Measurements from ENCODE around the gene CERCAM.
A peak's percentile ranks its signal among the peaks of the same experiment; 100 is the strongest.

Gene CERCAM

DNA sequence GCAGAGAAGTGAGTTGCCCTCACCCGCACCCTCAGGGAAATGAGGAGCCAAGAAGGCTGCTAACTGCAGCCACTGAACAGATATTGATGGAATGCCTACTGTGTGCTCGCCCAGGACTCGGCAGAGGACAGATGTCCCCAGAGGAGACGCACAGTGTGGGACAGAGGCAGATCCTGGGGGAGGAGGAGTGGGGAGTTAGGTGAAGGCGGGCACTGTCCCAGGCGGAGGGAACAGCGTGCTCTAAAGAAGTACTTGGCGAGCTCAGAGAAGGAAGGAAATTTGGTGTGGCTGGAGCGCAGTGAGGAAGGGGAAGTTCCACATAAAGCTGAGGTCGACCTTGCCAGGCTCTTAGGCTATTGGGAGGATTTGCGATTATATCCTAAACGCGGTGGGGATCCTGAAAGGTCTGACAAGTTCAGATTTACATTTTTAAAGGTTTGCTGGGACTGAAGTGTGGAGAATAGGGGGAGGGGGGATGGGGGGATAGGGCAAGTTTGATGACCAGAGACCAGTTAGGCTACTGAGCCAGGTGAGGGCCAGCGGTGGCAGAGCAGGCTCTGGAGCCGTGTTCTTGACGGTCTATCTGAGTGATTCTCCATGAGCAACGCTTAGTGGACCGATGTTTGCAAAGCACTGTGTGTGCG lies 23.6 kb upstream of the CERCAM start:
- H3K79me2 ChIP-seq (ENCODE audit: control insufficient read depth, insufficient read depth, low read length) = no peaks in the 10 kb centered on the region
- H3K4ac ChIP-seq (ENCODE audit: low read depth, low read length) = no peak overlapping the region
- H4K5ac ChIP-seq (ENCODE audit: low read length) = no peak overlapping the region
- no peak overlapping the region for H3K18ac ChIP-seq (ENCODE audit: low read length)
- H3K27me3 ChIP-seq (ENCODE audit: insufficient read depth, low read length, poor library complexity) = peaks cover 28% of the 10 kb centered on the region
- no peak overlapping the region for H3K23ac ChIP-seq (ENCODE audit: low read length)
- H2BK5ac ChIP-seq (ENCODE audit: low read length) = no peak overlapping the region
- H3K56ac ChIP-seq (ENCODE audit: low read length) = peak overlapping the region; percentile 39
- no peak overlapping the region for H3K4me3 ChIP-seq (ENCODE audit: low read length)
- H3K4me1 ChIP-seq (ENCODE audit: control insufficient read depth, low read depth, low read length) = peaks cover 9% of the 10 kb centered on the region
- H3K27ac ChIP-seq (ENCODE audit: low read depth, low read length) = no peak overlapping the region
- no peak overlapping the region for H4K8ac ChIP-seq (ENCODE audit: low read depth, low read length)
- H3K36me3 ChIP-seq (ENCODE audit: control insufficient read depth, insufficient read depth, low read length) = no peaks in the 10 kb centered on the region
- H3K79me1 ChIP-seq (ENCODE audit: low read length) = no peaks in the 10 kb centered on the region
- no CpG with 5 or more reads among the region's 19 CpGs for WGBS (ENCODE audit: extremely low coverage, insufficient coverage, low lambda C conversion rate)
- no peak overlapping the region for H2AK5ac ChIP-seq (ENCODE audit: low read length)
- DNase-seq = no peak
- H2BK120ac ChIP-seq (ENCODE audit: low read depth, low read length) = no peak overlapping the region
- no peak overlapping the region for H3K9ac ChIP-seq (ENCODE audit: low read length)
- no peak overlapping the region for H3K4me2 ChIP-seq (ENCODE audit: low read length)
- no peak overlapping the region for H2BK15ac ChIP-seq (replicated peaks; ENCODE audit: low read depth)

DNA sequence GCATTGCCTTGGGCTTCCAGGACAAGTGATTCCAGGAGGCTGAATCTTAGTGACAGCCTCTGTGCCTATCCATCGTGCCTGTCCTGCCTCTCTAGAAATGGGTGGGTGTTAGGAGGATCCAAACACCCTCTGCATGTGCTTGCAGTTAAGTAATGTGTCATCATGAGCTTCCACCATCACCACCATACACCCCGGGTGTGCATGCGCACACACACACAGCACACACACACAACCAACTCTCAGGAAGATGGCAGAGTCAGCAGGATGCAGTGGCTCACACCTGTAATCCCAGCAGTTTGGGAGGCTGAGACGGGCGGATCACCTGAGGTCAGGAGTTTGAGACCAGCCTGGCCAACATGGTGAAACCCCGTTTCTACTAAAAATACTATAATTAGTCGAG lies 22.8 kb upstream of the CERCAM start:
- Histone ChIP-seq H2AK5ac (ENCODE audit: low read length) (no peak overlapping the region), H2BK120ac (ENCODE audit: low read depth, low read length) (no peak overlapping the region), H3K4me3 (ENCODE audit: low read length) (no peak overlapping the region), H3K27me3 (ENCODE audit: insufficient read depth, low read length, poor library complexity) (peaks cover 22% of the 10 kb centered on the region), H2BK15ac (replicated peaks; ENCODE audit: low read depth) (no peak overlapping the region), H3K79me2 (ENCODE audit: control insufficient read depth, insufficient read depth, low read length) (no peaks in the 10 kb centered on the region), H3K23ac (ENCODE audit: low read length) (no peak overlapping the region), H4K5ac (ENCODE audit: low read length) (no peak overlapping the region), H3K4ac (ENCODE audit: low read depth, low read length) (no peak overlapping the region), H2BK5ac (ENCODE audit: low read length) (no peak overlapping the region), H3K4me2 (ENCODE audit: low read length) (no peak overlapping the region), H3K18ac (ENCODE audit: low read length) (no peak overlapping the region), H3K4me1 (ENCODE audit: control insufficient read depth, low read depth, low read length) (peaks cover 9% of the 10 kb centered on the region), H3K56ac (ENCODE audit: low read length) (no peak overlapping the region), H3K27ac (ENCODE audit: low read depth, low read length) (no peak overlapping the region), H4K8ac (ENCODE audit: low read depth, low read length) (no peak overlapping the region), H3K9ac (ENCODE audit: low read length) (no peak overlapping the region), H3K36me3 (ENCODE audit: control insufficient read depth, insufficient read depth, low read length) (no peaks in the 10 kb centered on the region), H3K79me1 (ENCODE audit: low read length) (no peaks in the 10 kb centered on the region)
- no CpG with 5 or more reads among the region's 7 CpGs for WGBS (ENCODE audit: extremely low coverage, insufficient coverage, low lambda C conversion rate)
- DNase-seq = no peak

DNA sequence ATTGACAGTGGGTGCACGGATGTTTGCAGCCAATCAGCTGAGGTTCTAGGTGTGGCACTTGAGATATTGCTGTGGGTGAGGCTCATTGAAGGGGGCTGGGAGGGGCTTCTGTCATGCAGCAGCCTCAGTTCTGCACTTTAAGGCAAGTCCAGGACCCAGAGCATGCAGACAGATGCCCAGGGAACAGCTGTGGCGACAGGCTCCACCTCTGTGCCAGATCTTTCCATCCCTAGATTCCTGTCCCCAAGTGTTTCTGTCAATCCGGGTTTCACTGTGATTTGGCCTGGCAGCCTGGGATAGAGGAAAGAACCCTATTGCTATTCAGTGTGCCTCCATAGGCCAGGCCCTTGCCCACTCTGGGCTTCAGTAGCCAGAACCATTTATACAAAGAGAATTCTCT lies 20.8 kb upstream of the CERCAM start:
- H3K27ac ChIP-seq (ENCODE audit: low read depth, low read length) = no peak overlapping the region
- H3K79me1 ChIP-seq (ENCODE audit: low read length) = no peaks in the 10 kb centered on the region
- no peak overlapping the region for H4K8ac ChIP-seq (ENCODE audit: low read depth, low read length)
- H3K4me3 ChIP-seq (ENCODE audit: low read length) = no peak overlapping the region
- no peak overlapping the region for H2BK120ac ChIP-seq (ENCODE audit: low read depth, low read length)
- no peak for DNase-seq
- H3K27me3 ChIP-seq (ENCODE audit: insufficient read depth, low read length, poor library complexity) = peaks cover 11% of the 10 kb centered on the region
- H2BK5ac ChIP-seq (ENCODE audit: low read length) = no peak overlapping the region
- H3K23ac ChIP-seq (ENCODE audit: low read length) = no peak overlapping the region
- no peak overlapping the region for H2BK15ac ChIP-seq (replicated peaks; ENCODE audit: low read depth)
- H3K4me2 ChIP-seq (ENCODE audit: low read length) = no peak overlapping the region
- H4K5ac ChIP-seq (ENCODE audit: low read length) = no peak overlapping the region
- H3K36me3 ChIP-seq (ENCODE audit: control insufficient read depth, insufficient read depth, low read length) = no peaks in the 10 kb centered on the region
- peaks cover 6% of the 10 kb centered on the region for H3K4me1 ChIP-seq (ENCODE audit: control insufficient read depth, low read depth, low read length)
- no peak overlapping the region for H3K9ac ChIP-seq (ENCODE audit: low read length)
- H2AK5ac ChIP-seq (ENCODE audit: low read length) = no peak overlapping the region
- no peaks in the 10 kb centered on the region for H3K79me2 ChIP-seq (ENCODE audit: control insufficient read depth, insufficient read depth, low read length)
- H3K56ac ChIP-seq (ENCODE audit: low read length) = no peak overlapping the region
- H3K4ac ChIP-seq (ENCODE audit: low read depth, low read length) = no peak overlapping the region
- H3K18ac ChIP-seq (ENCODE audit: low read length) = no peak overlapping the region
- no CpG with 5 or more reads among the region's 3 CpGs for WGBS (ENCODE audit: extremely low coverage, insufficient coverage, low lambda C conversion rate)

DNA sequence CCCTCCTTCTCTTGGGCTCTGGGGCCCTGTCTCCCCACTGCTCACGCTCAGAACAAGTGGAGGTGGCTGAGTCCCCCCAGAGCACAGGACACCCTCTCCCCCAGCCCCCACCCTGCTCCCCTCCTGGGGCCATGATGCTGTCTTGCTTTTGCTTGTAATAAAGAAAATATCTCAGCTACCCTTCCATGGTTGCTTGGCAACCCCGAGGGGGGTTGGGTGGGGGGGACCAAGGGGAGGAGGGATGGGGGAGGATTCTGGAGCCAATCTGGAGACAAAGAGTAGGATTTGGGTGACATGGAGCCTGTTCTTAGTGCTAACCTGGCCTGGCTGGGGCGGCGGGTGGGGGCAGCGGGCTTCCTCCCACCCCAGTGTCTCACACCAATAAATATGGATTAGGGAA lies 16.1 kb upstream of the CERCAM start:
- no peak overlapping the region for H4K8ac ChIP-seq (ENCODE audit: low read depth, low read length)
- no peak overlapping the region for H3K18ac ChIP-seq (ENCODE audit: low read length)
- H3K56ac ChIP-seq (ENCODE audit: low read length) = no peak overlapping the region
- no peak overlapping the region for H3K4me2 ChIP-seq (ENCODE audit: low read length)
- no peaks in the 10 kb centered on the region for H3K79me2 ChIP-seq (ENCODE audit: control insufficient read depth, insufficient read depth, low read length)
- H3K4me1 ChIP-seq (ENCODE audit: control insufficient read depth, low read depth, low read length) = no peaks in the 10 kb centered on the region
- H3K79me1 ChIP-seq (ENCODE audit: low read length) = no peaks in the 10 kb centered on the region
- no peak overlapping the region for H3K4ac ChIP-seq (ENCODE audit: low read depth, low read length)
- no peak overlapping the region for H3K4me3 ChIP-seq (ENCODE audit: low read length)
- H2AK5ac ChIP-seq (ENCODE audit: low read length) = no peak overlapping the region
- H2BK120ac ChIP-seq (ENCODE audit: low read depth, low read length) = no peak overlapping the region
- H4K5ac ChIP-seq (ENCODE audit: low read length) = no peak overlapping the region
- no peak overlapping the region for H3K23ac ChIP-seq (ENCODE audit: low read length)
- WGBS (ENCODE audit: extremely low coverage, insufficient coverage, low lambda C conversion rate) = no CpG with 5 or more reads among the region's 5 CpGs
- H3K27me3 ChIP-seq (ENCODE audit: insufficient read depth, low read length, poor library complexity) = peaks cover 9% of the 10 kb centered on the region
- no peaks in the 10 kb centered on the region for H3K36me3 ChIP-seq (ENCODE audit: control insufficient read depth, insufficient read depth, low read length)
- H2BK5ac ChIP-seq (ENCODE audit: low read length) = no peak overlapping the region
- no peak overlapping the region for H2BK15ac ChIP-seq (replicated peaks; ENCODE audit: low read depth)
- no peak overlapping the region for H3K27ac ChIP-seq (ENCODE audit: low read depth, low read length)
- H3K9ac ChIP-seq (ENCODE audit: low read length) = no peak overlapping the region
- DNase-seq = no peak

DNA sequence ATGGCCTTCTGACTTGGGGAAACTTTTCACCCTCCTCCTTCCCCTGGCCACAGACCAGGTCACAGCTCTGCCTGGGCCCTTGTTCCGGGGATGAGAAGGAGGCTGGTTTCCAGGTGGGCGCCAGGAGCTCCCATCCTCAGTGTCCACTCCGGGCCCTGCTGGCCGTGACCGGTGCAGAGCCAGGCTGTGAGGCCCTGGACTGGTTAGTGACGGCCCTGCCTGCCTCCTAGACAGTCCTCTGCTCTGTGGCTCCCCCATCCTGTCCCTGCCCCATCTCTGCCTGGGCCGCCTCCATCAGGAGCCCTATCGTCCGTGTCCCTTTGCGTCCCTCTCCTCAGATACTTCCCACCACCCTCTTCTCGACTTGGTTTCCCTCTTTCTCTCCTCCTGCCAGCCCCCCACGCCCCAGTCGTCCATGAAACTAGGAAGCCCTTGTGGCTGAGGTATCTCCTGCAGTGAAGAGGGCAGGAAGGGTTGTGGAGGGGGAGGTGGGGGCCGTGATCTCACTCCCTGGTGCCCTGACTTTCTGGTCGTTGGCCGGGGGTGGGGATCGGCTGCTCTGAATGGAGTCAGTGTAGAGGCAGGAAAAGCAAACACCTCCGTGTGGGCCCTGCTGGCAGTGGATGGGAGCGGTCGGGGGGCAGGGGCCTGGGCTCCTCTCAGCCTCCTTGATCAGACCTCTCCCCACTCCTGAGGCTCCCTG lies 15.4 kb upstream of the CERCAM start:
- Histone ChIP-seq H3K4me1 (ENCODE audit: control insufficient read depth, low read depth, low read length) (no peaks in the 10 kb centered on the region), H3K27ac (ENCODE audit: low read depth, low read length) (no peak overlapping the region), H3K4ac (ENCODE audit: low read depth, low read length) (no peak overlapping the region), H3K36me3 (ENCODE audit: control insufficient read depth, insufficient read depth, low read length) (no peaks in the 10 kb centered on the region), H3K4me3 (ENCODE audit: low read length) (no peak overlapping the region), H2BK15ac (replicated peaks; ENCODE audit: low read depth) (no peak overlapping the region), H3K23ac (ENCODE audit: low read length) (no peak overlapping the region), H3K4me2 (ENCODE audit: low read length) (no peak overlapping the region), H3K56ac (ENCODE audit: low read length) (peak overlapping the region; percentile 63), H3K79me1 (ENCODE audit: low read length) (no peaks in the 10 kb centered on the region), H4K8ac (ENCODE audit: low read depth, low read length) (no peak overlapping the region), H2BK120ac (ENCODE audit: low read depth, low read length) (no peak overlapping the region), H3K27me3 (ENCODE audit: insufficient read depth, low read length, poor library complexity) (peaks cover 10% of the 10 kb centered on the region), H4K5ac (ENCODE audit: low read length) (no peak overlapping the region), H2AK5ac (ENCODE audit: low read length) (no peak overlapping the region), H3K9ac (ENCODE audit: low read length) (no peak overlapping the region), H2BK5ac (ENCODE audit: low read length) (no peak overlapping the region), H3K18ac (ENCODE audit: low read length) (no peak overlapping the region), H3K79me2 (ENCODE audit: control insufficient read depth, insufficient read depth, low read length) (no peaks in the 10 kb centered on the region)
- WGBS (ENCODE audit: extremely low coverage, insufficient coverage, low lambda C conversion rate) = no CpG with 5 or more reads among the region's 20 CpGs
- DNase-seq = no peak

DNA sequence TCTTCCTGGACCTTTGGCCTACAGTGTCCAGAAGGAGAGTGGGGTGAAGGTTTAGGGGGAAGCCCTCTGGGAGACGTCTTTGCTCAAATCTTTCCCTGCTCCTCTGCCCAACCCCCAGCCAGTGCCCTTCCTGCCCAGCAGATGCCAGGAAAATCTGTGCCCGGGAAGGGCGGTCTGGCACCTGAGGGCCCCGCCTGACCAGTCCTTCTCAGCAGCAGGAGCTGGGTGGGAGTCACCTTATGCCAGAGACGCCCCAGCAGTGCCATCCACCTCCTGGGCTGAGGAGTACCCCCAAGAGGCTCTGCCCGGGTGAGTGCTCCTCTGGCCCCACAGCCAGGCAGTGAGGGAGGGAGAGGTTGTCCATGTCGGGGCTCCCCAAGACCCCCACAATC lies 14.9 kb upstream of the CERCAM start:
- Histone ChIP-seq H3K4me1 (ENCODE audit: control insufficient read depth, low read depth, low read length) (no peaks in the 10 kb centered on the region), H3K27ac (ENCODE audit: low read depth, low read length) (no peak overlapping the region), H3K4me2 (ENCODE audit: low read length) (no peak overlapping the region), H4K8ac (ENCODE audit: low read depth, low read length) (no peak overlapping the region), H2BK5ac (ENCODE audit: low read length) (no peak overlapping the region), H3K4ac (ENCODE audit: low read depth, low read length) (no peak overlapping the region), H3K9ac (ENCODE audit: low read length) (no peak overlapping the region), H2BK15ac (replicated peaks; ENCODE audit: low read depth) (no peak overlapping the region), H3K79me1 (ENCODE audit: low read length) (no peaks in the 10 kb centered on the region), H3K36me3 (ENCODE audit: control insufficient read depth, insufficient read depth, low read length) (no peaks in the 10 kb centered on the region), H3K79me2 (ENCODE audit: control insufficient read depth, insufficient read depth, low read length) (no peaks in the 10 kb centered on the region), H3K23ac (ENCODE audit: low read length) (no peak overlapping the region), H2AK5ac (ENCODE audit: low read length) (no peak overlapping the region), H4K5ac (ENCODE audit: low read length) (no peak overlapping the region), H3K4me3 (ENCODE audit: low read length) (no peak overlapping the region), H2BK120ac (ENCODE audit: low read depth, low read length) (no peak overlapping the region), H3K56ac (ENCODE audit: low read length) (no peak overlapping the region), H3K27me3 (ENCODE audit: insufficient read depth, low read length, poor library complexity) (peaks cover 10% of the 10 kb centered on the region), H3K18ac (ENCODE audit: low read length) (no peak overlapping the region)
- no CpG with 5 or more reads among the region's 7 CpGs for WGBS (ENCODE audit: extremely low coverage, insufficient coverage, low lambda C conversion rate)
- no peak for DNase-seq
